Activated T-cell treated with anti-CD3 and anti-CD28 coated beads for 4 hours (primary cell): Measurements from ENCODE around the gene IGF2R.
"Not testable (repeated sequence)": the region's sequence is repeated elsewhere in the genome, so short reads cannot be mapped to it uniquely, and the experiment has no call there.

ENCODE experiments used
- DNase-seq: peaks from one replicate; pipeline ENCODE4 v3.0.0-alpha.2; 2020

Gene IGF2R

DNA sequence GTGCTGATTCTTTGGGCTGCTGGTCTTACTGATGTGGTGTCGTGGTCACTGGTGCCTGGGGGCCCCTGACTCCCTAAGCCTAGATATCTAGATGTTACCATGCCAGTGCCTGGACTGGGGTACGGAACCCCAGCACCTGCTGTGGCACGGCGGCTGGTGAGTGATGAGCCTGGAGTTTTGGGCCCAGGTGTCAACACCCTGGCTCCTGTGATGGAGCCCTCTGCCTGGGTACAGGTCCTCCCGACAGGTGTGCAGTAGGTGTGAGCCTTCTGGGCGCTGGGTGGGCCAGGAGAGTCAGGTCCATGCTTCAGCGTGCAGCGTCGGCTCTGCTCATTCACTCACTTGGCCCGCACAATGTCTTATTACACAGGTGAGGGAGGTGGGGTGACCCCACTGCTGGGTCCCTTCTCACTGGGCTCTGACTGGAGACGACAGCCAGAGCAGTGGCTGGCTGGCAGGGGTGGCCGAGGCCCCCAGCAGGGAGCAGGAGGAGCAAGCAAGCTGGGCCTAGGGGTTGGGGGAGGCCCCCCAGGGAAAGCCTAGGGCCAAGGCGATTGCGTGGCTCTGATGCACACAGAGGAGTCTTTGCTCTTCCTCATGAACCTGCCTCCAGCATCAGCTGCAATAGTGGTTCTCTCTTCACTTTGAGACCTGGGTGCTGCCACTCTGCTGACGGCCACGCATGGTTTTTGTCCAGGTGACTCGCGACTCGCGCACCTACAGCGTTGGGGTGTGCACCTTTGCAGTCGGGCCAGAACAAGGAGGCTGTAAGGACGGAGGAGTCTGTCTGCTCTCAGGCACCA lies 110.2 kb downstream of the IGF2R start:
- no peak for DNase-seq

DNA sequence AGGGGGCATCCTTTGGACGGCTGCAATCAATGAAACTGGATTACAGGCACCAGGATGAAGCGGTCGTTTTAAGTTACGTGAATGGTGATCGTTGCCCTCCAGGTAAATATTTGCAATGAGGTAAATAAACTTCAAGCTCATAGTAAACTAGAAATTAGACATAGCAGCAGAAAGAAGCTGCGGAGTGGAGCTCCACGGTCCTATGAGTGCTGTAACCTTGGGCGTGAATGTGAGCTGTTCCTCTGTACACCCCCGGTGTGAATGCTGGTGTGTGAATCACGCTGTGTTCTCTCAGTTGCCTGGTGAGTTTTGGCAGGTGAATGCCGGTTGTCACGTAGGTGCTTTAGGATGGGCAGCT lies 110.8 kb downstream of the IGF2R start:
- DNase-seq, result no peak

DNA sequence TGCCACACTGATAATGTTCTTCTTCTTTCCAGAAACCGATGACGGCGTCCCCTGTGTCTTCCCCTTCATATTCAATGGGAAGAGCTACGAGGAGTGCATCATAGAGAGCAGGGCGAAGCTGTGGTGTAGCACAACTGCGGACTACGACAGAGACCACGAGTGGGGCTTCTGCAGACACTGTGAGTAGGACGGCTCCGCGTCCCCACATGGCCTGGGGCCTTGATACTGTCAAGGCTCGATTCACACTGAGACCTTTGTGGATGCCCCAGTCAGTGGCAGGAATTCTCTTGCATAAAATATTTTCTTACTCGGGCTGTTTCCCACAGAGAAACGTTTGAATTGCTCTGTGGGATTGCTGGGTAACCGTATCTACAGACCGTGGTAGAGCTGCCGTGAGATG lies 111.2 kb downstream of the IGF2R start:
- no peak for DNase-seq

DNA sequence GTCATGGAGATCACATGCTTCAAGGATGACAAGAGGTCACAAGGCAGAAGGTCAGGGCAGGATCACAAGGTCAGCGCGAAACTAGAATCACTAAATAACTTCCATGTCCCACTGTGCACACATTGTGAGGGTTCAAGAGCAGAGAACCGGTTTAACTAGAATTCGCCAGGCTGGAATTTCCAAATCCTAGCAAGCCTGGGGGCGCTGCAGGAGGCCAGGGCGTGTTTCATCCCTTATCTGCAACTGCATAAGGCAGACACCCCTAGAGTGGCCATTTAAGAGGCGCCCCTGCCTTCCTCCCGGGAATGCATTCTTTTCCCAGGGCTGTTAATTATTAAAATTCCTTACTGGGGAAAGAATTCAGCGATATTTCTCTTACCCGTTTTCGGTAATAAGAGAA lies 112.5 kb downstream of the IGF2R start:
- no peak for DNase-seq

GRCh38 chr6:160082627-160083026 lies 113.7 kb downstream of the IGF2R start:
- no peak for DNase-seq

- DNase-seq, result no peak
Measured at GRCh38 chr6:160084198-160084776, 115.4 kb downstream of the IGF2R start.

- no peak for DNase-seq
Measured at GRCh38 chr6:160085226-160085625, 116.3 kb downstream of the IGF2R start.

DNA sequence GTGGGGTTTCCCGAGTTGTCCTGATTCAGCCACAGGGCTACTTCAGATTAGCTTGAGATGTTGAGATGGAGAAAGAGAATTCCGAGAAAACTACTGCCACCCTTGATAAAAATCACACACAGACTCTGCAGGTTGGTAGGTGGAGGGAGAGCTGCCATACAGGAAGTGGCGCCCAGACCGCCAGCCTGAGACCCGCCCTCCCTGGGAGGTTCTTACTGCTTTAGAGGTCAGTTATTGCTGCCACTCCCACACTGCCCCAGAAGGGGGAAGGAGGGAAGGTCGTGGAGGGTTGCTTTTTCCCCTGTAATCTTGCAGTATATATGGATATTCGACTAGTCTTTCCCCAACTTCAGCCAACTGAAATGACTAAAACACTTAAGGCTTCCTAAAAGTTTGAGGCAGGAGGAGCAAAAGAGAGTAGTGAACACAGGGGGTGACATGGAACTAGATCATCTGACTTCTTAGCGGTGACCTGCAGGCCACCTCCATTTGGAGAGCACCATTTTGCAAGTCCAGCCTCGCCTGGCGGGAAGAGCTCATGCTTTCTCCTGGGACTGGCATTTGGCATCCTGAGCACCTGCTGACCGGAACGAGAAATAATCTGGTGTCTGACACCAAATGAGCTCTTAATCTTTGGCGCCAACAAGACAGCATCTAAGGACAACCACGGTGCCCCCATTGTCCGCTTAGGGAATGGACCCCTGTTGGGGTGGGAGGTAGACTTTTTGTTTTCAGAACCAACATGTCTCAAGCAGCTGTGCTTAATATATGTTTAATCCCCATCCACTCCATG lies 117.0 kb downstream of the IGF2R start:
- no peak for DNase-seq

DNA sequence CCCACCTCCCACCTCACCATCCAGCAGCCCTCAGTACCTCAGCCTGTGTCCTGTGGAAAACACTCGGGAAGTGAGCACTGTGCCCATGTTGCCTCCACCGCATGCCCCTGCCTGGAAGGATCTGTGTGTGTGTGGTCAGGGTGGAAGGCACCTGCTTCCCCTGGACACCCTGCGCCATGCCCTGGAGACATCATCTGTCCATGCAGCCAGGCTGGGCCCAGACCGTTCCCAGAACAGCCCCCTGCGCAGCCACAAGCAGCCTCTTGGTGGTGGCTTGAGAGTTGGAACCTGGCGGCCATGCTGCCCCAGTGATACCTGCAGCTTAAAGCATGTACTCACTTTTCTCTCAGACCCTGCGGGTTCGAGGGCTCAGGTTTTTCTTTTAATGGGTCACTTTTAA lies 117.9 kb downstream of the IGF2R start:
- no peak for DNase-seq

- DNase-seq, result no peak
Measured at GRCh38 chr6:160088069-160088783, 119.3 kb downstream of the IGF2R start.

DNA sequence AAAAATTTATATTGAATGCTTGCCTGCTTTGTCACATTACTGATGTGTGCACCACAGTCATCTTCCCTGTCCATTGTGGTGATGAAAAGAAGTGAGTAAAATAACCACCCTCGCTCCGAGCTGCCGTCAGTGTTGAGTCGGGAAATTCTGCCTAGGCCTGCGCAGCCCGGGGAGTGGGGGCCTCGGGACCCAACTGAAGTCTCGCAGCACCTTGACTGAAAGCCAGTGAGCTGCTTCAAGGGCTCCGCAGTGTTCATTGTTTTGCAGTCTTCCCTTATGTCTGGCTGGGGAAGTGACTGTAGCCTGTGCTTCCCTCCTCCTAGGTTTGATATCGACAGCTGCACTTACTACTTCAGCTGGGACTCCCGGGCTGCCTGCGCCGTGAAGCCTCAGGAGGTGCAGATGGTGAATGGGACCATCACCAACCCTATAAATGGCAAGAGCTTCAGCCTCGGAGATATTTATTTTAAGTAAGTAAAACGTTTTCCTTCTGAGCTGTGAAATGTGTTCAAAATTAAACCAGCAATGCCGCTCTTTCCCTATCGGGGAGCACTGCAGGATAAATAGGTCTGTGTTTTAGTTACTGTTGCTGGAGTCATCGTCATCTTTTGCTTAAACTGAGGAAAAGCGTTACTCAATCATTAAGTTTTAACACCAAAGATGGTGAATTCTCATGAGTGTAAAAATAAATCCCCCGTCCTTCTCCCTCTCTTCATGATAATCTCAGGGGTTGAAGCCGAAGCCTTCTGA lies 120.1 kb downstream of the IGF2R start:
- DNase-seq, result no peak

DNA sequence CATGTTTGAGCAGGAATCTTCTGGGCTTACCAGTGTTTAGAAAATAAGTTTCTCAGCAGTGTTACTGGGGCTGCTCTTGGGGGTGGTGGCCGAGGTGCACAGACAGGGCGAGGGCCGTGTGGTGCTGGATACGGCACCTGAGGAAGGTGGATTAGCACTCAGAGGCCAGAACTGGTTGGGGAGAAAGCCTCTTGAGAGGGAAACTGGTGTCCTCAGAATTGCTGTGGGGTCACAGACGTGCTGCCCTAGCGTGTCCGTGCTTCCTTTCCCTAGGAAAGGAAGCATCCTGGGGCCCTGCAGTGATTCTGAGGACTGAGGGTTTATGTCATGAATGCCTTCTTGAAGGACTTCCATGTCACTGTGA lies 120.6 kb downstream of the IGF2R start:
- no peak for DNase-seq

DNA sequence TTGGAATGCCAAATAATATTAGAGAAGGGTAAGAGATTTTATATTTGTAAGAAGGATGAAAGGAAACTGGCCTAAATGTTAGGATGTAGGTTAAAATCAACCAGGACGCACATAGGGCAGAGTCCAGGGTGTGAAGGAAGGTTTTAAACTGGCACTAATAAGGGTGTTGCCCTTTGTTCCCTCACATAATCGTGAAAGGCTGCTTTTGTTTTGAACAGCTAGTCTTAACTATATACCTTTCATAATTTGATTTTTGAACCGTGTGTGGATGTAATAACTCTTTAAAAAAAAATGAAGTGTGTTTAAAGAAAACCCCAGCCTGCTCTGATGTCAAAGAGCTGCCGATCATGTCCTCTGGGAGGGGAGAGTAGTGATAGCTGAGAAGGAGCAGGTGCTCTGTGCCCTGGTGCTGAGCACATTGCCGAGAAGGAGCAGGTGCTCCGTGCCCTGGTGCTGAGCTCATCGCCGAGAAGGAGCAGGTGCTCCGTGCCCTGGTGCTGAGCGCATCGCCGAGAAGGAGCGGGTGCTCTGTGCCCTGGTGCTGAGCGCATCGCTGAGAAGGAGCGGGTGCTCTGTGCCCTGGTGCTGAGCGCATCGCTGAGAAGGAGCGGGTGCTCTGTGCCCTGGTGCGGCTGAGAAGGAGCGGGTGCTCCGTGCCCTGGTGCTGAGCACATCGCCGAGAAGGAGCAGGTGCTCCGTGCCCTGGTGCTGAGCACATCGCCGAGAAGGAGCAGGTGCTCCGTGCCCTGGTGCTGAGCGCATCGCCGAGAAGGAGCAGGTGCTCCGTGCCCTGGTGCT lies 121.8 kb downstream of the IGF2R start:
- DNase-seq, result not testable (repeated sequence)

GRCh38 chr6:160092176-160092575 lies 123.3 kb downstream of the IGF2R start:
- DNase-seq, result not testable (repeated sequence)

- DNase-seq, result no peak
Measured at GRCh38 chr6:160092602-160093001, 123.7 kb downstream of the IGF2R start.

DNA sequence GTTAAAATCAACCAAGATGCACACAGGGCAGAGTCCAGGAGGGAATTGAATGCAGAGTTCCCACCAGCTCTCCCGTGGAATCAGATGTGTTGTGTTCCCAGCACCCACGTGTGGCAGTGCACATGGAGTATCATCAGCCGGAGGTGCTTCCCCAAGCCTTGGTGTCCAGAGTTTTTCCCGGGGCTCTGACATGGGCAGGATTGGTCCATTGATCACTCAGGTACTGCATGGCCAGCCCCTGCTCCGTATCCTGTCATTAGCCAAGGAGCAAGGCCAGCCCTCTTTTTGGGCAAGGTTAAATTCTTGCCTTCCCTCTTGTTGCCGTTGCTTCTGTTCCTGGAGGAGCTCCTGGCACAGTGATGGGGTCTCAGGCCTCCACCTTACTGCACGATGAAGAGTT lies 124.2 kb downstream of the IGF2R start:
- no peak for DNase-seq

DNA sequence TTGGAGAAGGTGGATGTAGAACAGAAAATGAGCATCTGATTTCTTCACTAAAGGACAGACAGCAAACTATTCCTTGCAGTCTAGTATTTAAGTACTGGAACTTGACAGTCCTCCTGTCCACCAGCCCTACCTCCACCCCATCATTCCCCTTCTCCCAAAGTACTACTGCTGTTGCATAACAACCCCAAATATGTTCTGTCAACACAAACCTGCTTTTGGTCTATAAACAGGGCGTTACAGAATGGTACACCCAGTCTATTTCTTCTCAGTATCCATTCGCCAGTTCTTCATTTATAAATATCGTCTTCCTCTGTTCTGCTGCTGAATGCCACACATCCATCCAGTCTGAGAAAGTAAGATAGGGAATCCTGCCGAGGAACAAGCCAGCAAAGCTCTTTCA lies 125.1 kb downstream of the IGF2R start:
- DNase-seq, result no peak

- no peak for DNase-seq
Measured at GRCh38 chr6:160095146-160095845, 126.4 kb downstream of the IGF2R start.

- no peak for DNase-seq
Measured at GRCh38 chr6:160101277-160102205, 132.7 kb downstream of the IGF2R start.

GRCh38 chr6:160102399-160102798 lies 133.5 kb downstream of the IGF2R start:
- DNase-seq, result no peak
